ENCODE results near the gene SDHA.
"Not testable (repeated sequence)": the region's sequence is repeated elsewhere in the genome, so short reads cannot be mapped to it uniquely, and the experiment has no call there.

SDHA gene

DNA sequence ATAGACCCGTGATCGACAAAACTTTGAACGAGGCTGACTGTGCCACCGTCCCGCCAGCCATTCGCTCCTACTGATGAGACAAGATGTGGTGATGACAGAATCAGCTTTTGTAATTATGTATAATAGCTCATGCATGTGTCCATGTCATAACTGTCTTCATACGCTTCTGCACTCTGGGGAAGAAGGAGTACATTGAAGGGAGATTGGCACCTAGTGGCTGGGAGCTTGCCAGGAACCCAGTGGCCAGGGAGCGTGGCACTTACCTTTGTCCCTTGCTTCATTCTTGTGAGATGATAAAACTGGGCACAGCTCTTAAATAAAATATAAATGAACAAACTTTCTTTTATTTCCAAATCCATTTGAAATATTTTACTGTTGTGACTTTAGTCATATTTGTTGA is 38.2 kb downstream of the SDHA start:
- H3K4me1 ChIP-seq; H3K9ac ChIP-seq; H3K27me3 ChIP-seq (ENCODE audit: control insufficient read depth, insufficient read depth, low read length); H3K9me3 ChIP-seq (ENCODE audit: control insufficient read depth, low read length); H3K4me3 ChIP-seq (ENCODE audit: low read depth, low read length); H2AFZ ChIP-seq; H3K27ac ChIP-seq; H3K36me3 ChIP-seq (ENCODE audit: control insufficient read depth, insufficient read depth, low read length); H3K79me2 ChIP-seq; H3K4me2 ChIP-seq (ENCODE audit: low read length): not testable (repeated sequence)

DNA sequence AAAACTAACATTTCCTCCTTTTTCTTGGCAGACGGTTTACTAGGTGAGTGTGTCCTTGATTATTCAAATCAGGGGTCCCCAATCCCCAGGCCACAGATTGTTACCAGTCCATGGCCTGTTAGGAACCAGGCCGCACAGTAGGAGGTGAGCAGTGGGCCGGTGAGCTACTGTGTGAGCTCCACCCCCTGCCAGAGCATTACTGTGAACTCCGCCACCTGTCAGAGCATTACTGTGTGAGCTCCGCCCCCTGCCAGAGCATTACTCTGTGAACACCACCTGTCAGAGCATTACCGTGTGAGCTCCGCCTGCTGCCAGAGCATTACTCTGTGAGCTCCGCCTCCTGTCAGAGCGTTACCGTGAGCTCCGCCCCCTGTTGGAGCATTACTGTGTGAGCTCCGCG is 39.0 kb downstream of the SDHA start:
- H3K9me3 ChIP-seq (ENCODE audit: control insufficient read depth, low read length) = no peaks in the 10 kb centered on the region
- H3K79me2 ChIP-seq = no peaks in the 10 kb centered on the region
- no peak overlapping the region for H3K9ac ChIP-seq
- H3K27me3 ChIP-seq (ENCODE audit: control insufficient read depth, insufficient read depth, low read length) = no peaks in the 10 kb centered on the region
- TF ChIP-seq, protein P1, sequence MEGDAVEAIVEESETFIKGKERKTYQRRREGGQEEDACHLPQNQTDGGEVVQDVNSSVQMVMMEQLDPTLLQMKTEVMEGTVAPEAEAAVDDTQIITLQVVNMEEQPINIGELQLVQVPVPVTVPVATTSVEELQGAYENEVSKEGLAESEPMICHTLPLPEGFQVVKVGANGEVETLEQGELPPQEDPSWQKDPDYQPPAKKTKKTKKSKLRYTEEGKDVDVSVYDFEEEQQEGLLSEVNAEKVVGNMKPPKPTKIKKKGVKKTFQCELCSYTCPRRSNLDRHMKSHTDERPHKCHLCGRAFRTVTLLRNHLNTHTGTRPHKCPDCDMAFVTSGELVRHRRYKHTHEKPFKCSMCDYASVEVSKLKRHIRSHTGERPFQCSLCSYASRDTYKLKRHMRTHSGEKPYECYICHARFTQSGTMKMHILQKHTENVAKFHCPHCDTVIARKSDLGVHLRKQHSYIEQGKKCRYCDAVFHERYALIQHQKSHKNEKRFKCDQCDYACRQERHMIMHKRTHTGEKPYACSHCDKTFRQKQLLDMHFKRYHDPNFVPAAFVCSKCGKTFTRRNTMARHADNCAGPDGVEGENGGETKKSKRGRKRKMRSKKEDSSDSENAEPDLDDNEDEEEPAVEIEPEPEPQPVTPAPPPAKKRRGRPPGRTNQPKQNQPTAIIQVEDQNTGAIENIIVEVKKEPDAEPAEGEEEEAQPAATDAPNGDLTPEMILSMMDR (IDR thresholded peaks at IDR 0.05) = no peak
- no peak overlapping the region for H2AFZ ChIP-seq
- no peaks in the 10 kb centered on the region for H3K36me3 ChIP-seq (ENCODE audit: control insufficient read depth, insufficient read depth, low read length)
- H3K4me3 ChIP-seq (ENCODE audit: low read depth, low read length) = no peak overlapping the region
- H3K4me1 ChIP-seq = no peaks in the 10 kb centered on the region
- no peak overlapping the region for H3K4me2 ChIP-seq (ENCODE audit: low read length)
- no peak overlapping the region for H3K27ac ChIP-seq

DNA sequence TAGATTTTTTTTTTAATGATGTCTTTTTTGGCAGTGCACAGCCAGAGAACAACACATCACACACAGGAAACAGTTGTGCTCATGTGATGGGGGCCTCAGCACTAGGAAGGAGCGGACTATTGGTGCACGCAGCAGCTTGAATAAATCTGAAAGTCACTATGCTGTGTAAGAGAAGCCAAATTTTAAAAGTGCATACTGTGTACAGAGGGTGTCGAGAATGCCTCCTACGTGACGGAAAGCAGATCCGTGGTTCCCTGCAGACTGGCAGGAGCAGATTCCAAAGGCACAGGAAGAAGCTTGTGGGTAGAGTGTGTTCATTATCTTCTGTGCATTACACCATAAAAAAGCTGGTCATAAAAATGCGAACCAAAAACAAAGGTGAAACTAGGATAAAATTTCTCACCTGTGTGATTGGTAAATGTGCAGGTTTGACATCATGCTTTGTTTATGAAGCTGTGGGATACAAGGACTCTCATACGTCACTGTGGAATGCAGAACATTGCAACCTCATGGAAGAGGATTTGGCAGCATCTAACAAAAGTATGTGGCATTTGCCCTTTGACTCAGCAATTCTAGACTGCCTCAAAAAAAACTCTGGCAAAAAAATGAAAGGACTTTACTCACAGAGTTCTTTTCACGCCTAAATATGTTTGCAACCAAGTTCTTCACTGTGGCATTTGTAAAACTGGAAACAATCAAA is 45.3 kb downstream of the SDHA start:
- not testable (repeated sequence) for H2AFZ ChIP-seq; H3K4me3 ChIP-seq (ENCODE audit: low read depth, low read length); H3K4me2 ChIP-seq (ENCODE audit: low read length); H3K4me1 ChIP-seq; H3K27ac ChIP-seq; H3K36me3 ChIP-seq (ENCODE audit: control insufficient read depth, insufficient read depth, low read length); H3K9me3 ChIP-seq (ENCODE audit: control insufficient read depth, low read length); H3K79me2 ChIP-seq; H3K9ac ChIP-seq; H3K27me3 ChIP-seq (ENCODE audit: control insufficient read depth, insufficient read depth, low read length)

DNA sequence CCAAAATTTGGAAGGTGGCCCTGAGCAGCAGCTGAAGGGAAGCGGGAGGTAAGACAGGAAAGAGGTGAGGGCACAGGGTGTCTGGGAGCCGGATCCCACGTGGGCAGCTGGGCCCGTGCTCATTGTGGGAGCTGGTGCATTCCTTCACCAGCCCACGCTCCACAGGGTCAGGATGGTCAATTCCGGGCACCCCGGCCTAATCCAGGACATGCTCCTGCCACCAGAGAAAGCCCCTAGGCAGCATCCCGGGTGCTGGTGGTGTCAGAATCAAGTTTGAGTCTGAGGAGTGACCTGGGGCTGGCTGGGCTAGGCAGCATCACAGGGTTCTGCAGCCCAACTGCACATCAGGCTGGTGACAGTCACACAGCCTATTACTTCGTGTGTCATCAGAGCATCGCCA is 46.2 kb downstream of the SDHA start:
- H3K36me3 ChIP-seq (ENCODE audit: control insufficient read depth, insufficient read depth, low read length) = no peaks in the 10 kb centered on the region

DNA sequence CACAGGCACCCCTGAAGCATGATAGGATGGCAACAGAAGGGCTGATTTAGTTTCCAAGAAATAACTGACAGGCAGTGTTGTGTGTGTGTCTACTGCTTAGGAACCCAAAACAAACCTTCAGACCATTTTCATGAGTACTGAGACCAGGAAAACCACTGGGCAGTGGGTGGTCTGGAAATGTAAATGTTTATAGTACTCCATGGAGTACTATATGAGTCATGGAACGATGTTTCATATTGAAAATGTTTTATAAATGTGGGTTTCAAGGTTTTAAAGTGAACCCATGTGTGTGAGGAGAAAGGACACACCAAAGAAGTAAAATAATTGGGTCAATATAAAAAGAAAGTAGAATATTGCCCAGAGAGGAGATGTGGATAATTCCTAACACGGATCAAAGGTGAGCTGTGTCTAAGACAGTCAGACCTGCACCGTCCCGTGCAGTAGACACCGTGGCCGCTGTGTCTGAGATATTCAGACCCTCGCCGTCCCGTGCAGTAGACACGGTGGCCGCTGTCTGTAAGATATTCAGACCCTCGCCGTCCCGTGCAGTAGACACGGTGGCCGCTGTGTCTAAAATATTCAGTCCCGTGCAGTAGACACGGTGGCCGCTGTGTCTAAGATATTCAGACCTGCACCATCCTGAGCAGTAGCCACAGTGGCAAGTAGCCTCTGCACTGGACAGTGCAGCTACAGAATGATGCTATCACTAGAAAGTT is 48.3 kb downstream of the SDHA start:
- not testable (repeated sequence) for H3K9me3 ChIP-seq (ENCODE audit: control insufficient read depth, low read length); H3K4me3 ChIP-seq (ENCODE audit: low read depth, low read length); H2AFZ ChIP-seq; H3K27ac ChIP-seq; H3K36me3 ChIP-seq (ENCODE audit: control insufficient read depth, insufficient read depth, low read length); H3K27me3 ChIP-seq (ENCODE audit: control insufficient read depth, insufficient read depth, low read length); H3K79me2 ChIP-seq; H3K9ac ChIP-seq; H3K4me2 ChIP-seq (ENCODE audit: low read length); H3K4me1 ChIP-seq

More for the DNA sequence above, 46.2 kb downstream of the SDHA start:
- H3K79me2 ChIP-seq = no peaks in the 10 kb centered on the region
- peaks cover 3% of the 10 kb centered on the region for H3K4me1 ChIP-seq
- H3K27ac ChIP-seq = no peak overlapping the region
- no peak overlapping the region for H3K4me2 ChIP-seq (ENCODE audit: low read length)
- TF ChIP-seq, protein P1 (IDR thresholded peaks at IDR 0.05) = no peak
- H3K4me3 ChIP-seq (ENCODE audit: low read depth, low read length) = no peak overlapping the region
- no peak overlapping the region for H2AFZ ChIP-seq
- H3K9me3 ChIP-seq (ENCODE audit: control insufficient read depth, low read length) = no peaks in the 10 kb centered on the region
- no peaks in the 10 kb centered on the region for H3K27me3 ChIP-seq (ENCODE audit: control insufficient read depth, insufficient read depth, low read length)
- no peak overlapping the region for H3K9ac ChIP-seq

DNA sequence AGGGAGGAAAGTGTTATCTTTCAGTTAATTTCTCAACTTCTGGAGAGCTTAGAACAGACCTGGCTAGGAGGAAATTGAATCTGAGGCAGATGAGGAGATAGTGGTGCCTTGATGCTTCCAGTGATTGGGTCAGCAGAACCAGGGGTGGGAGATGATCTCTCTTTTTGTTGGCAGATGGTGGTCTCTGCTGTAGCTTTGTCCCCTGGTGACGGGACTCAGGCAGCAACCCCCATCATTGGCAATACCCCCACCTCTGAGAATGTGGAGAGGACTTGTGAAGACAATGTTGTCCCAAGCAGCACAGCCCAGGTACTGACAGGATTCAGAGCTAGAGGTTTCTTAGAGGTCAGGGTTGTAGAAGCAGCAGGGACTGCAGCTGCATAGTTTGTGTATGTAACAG is 49.6 kb downstream of the SDHA start:
- H2AFZ ChIP-seq = no peak overlapping the region
- H3K36me3 ChIP-seq (ENCODE audit: control insufficient read depth, insufficient read depth, low read length) = no peaks in the 10 kb centered on the region
- no peak overlapping the region for H3K9ac ChIP-seq
- peaks cover 3% of the 10 kb centered on the region for H3K4me1 ChIP-seq
- no peaks in the 10 kb centered on the region for H3K9me3 ChIP-seq (ENCODE audit: control insufficient read depth, low read length)
- H3K27ac ChIP-seq = no peak overlapping the region
- TF ChIP-seq, protein P1 (IDR thresholded peaks at IDR 0.05) = no peak
- H3K4me3 ChIP-seq (ENCODE audit: low read depth, low read length) = no peak overlapping the region
- H3K27me3 ChIP-seq (ENCODE audit: control insufficient read depth, insufficient read depth, low read length) = no peaks in the 10 kb centered on the region
- H3K79me2 ChIP-seq = no peaks in the 10 kb centered on the region
- H3K4me2 ChIP-seq (ENCODE audit: low read length) = no peak overlapping the region
